GM19099 (cell line): ENCODE data around the gene WDFY1.
A peak's percentile ranks its signal among the peaks of the same experiment; 100 is the strongest.

Experiments
- POLR2A ChIP-seq: IDR thresholded peaks from 3 replicates; pipeline ENCODE4 v1.6.1; 2011; ENCODE audit warnings: low read depth; ENCODE audit not compliant: insufficient read length; ENCODE audit errors: extremely low read depth

Gene WDFY1

DNA sequence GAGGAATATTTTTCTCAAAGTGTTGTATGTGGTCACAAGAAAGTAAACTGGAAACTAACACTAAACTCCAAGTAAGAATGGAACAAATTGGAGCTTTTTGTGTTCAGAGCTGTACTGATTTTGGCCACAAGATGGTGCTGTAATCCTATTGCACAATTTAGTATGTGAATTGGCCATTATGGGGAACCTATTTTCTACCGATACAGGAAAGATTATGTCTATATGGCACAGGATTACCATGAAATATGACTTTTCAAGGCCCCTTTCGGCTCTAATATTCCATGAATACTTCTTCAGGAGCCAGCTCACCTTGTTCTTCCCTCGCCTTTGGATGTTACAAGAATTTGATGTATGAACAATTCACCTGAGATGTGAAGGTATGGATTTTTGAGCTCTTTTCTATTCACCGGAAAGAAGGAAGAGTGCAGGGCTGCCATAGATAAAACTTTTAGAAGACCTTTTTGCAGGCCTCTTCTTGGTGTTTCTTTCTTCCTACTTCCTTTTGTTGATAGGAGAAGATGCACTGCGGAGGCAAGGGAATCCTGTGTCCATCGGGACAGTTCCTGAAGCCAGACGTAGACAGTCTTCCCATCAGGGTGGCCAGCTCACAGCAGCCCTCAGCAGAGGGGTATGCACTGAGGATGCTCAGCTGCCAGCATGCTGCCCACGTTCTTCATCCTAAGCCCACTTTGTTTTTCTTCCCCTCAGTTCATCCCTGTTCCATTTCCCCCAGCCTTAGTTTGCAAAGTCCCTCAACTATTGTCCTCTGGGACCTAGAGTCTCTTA lies 25.4 kb upstream of the WDFY1 start:
- TF ChIP-seq POLR2A: no peak

- TF ChIP-seq POLR2A: no peak
These were observed 24.7 kb upstream of the WDFY1 start for GRCh38 chr2:223969856-223970255.

DNA sequence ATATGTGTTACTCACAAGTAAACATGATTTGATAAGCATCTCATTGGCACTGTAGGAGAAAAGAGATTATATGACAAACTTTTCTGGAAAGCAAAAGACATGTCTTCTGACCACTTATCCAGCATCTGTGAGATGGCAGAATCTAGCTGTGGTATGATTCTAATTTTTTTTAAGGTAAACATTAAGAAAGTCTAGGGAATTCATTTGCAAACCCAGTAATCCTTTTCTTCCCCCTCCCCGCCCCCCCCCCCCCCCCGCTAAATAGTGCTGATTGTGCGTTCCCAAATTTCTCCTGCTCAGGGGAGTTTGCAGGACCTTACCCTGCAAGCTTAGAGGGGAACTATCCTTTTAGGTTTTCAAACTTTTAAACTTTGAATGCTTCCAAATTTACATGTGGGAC lies 24.2 kb upstream of the WDFY1 start:
- no peak for TF ChIP-seq POLR2A

GRCh38 chr2:223967981-223968380 lies 22.8 kb upstream of the WDFY1 start:
- no peak for TF ChIP-seq POLR2A

DNA sequence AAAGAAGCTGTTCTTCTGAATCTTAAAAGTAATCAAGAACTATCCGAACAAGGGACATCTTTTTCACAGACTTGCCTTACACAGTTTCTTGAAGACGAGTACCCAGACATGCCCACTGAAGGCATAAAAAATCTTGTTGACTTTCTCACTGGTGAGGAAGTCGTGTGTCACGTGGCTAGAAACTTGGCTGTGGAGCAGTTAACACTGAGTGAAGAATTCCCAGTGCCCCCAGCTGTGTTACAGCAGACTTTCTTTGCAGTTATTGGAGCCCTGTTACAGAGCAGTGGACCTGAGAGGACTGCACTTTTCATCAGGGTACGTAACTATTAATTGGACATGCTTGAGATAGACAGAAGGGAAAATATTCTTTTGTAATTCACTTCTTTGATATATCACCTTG lies 14.6 kb upstream of the WDFY1 start:
- TF ChIP-seq POLR2A: no peak

DNA sequence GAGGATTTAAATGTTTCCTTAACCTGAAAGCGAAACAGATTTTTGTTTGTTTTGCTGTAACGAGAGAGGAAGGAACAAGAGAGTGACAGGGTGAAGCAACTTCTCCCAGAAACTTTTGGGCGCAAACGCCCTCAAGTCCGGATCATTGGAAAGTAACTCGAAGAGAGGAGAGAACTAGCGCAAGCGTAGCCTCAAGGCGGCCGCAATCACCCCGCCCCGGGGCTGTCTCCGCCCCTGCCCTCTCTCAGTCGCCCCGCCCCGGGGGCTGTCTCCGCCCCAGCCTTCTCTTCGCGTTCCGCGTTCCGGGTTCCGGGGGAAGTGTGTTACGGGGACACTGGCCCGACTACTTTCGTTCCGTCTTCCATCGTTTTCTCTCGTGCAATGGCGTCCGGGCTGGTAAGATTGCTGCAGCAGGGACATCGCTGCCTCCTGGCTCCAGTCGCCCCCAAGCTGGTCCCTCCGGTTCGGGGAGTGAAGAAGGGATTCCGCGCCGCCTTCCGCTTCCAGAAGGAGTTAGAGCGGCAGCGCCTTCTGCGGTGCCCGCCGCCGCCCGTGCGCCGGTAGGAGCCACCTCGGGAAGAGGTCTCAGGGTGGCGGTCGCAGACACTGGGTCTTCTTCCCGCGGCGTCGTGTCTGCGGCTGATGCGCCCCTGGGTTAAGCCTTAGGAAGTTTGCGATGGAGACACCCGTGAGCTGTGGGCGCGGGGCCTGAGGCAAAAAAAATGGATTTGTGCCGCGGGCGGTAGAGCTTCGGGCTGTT lies 12.1 kb upstream of the WDFY1 start, which contains the start of gene MRPL44:
Gene MRPL44, plus strand, starts transcription at position 372 of the 760 bp plus-strand sequence. Its CDS starts 10 bp downstream, at position 382.
- peak; percentile 81 for TF ChIP-seq POLR2A

DNA sequence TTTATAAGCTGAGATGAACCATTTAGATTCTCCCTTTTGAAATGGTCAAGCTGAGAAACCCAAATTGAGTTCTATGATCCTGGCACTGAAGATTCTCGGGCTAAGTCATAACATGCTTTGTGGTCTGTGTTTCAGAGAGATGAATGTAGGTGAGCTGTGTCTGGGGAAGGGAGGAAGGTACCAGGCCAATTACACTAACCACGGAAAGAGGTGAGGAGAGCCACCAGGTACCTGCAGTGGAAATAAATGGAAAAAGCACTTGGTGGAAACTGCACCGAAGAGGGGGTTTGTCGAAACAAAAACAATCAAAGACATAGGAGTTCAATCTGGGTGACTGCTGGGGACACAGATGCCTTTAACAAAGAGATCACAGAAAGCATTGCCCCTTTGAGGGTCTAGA lies 11.2 kb upstream of the WDFY1 start:
- TF ChIP-seq POLR2A: no peak

GRCh38 chr2:223954401-223954800 lies 9.3 kb upstream of the WDFY1 start:
- TF ChIP-seq POLR2A: no peak

GRCh38 chr2:223952280-223952968 lies 7.3 kb upstream of the WDFY1 start:
- TF ChIP-seq POLR2A: peak; percentile 50

- no peak for TF ChIP-seq POLR2A
These were observed 5.6 kb upstream of the WDFY1 start for GRCh38 chr2:223950448-223951347.

GRCh38 chr2:223949241-223949840 lies 4.2 kb upstream of the WDFY1 start:
- no peak for TF ChIP-seq POLR2A

DNA sequence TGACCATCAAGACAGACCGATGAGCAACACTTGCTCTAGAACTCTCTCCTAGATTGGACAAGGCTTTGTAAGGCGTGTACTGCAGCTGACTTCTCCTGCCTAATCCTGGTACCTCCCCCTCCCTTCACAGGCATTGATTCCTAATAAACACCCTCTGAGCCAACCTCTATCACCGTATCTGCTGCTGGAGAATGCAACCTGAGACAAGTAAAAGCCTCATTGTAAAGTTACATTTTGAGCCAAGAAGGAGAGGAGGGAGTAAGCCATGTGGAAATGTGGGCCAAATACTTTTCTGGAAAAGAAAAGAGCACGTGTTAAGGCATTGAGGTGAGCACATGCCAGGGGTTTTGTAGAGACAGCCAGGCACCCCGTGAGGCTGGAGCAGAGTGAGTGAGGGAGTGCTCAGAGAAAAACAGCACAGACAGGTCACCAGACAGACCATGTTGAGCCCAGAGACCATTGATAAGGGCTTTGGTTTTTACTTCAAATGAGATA lies 2.6 kb upstream of the WDFY1 start:
- TF ChIP-seq POLR2A: no peak

GRCh38 chr2:223945755-223946154 lies 620 bp upstream of the WDFY1 start:
- no peak for TF ChIP-seq POLR2A

- no peak for TF ChIP-seq POLR2A
These were observed 901 bp downstream of the WDFY1 start for GRCh38 chr2:223944166-223944702.
